PC-9 (cell line): Measurements from ENCODE around the gene ZNF268. TPM values are rescaled to one million over a fixed set of nuclear protein-coding genes. Genes with fewer than 3 reads are reported as not detected.

Experiments
- BruUV-seq: library from RNA; stranded (reverse); fragments of 400-500 nt; replicated peaks from 2 replicates; lab custom pipeline; 2021; lab: Mats Ljungman, UMichigan
- CTCF ChIA-PET: fragments of 300-600 bp; sonication (Branson Sonifier 250); formaldehyde crosslinking; loops from one replicate; lab custom pipeline; 2022; ENCODE audit warnings: antibody characterized with exemption; lab: Charles Lee
- POLR2A ChIA-PET: fragments of 300-600 bp; sonication (Branson Sonifier 250); formaldehyde crosslinking; loops from one replicate; lab custom pipeline; 2022; ENCODE audit warnings: antibody characterized with exemption; ENCODE audit not compliant: unreplicated experiment; lab: Charles Lee
- DNase-seq, 2 experiments: peaks; one replicate each; pipeline versions ENCODE4 v3.0.0 to v3.0.0-alpha.2; 2015 to 2022; ENCODE audit warnings: mixed read lengths in 1 of 2
- H2AFZ ChIP-seq: fragments of 200-600 bp; sonication (generic); 2 replicates; pipeline ENCODE4 v1.8.1; 2017; ENCODE audit warnings: antibody characterized with exemption
- H3F3A ChIP-seq: fragments of 200-600 bp; sonication (generic); 2 replicates; pipeline ENCODE4 v1.8.1; 2017; ENCODE audit warnings: antibody characterized with exemption, mild to moderate bottlenecking, low read depth; ENCODE audit not compliant: insufficient read depth
- H3K27ac ChIP-seq: fragments of 200-600 bp; sonication (generic); 2 replicates; pipeline ENCODE4 v1.6.1; 2016; ENCODE audit warnings: mixed run types
- H3K27me3 ChIP-seq: fragments of 200-600 bp; sonication (generic); 2 replicates; pipeline ENCODE4 v1.6.1; 2016; ENCODE audit warnings: low read depth, mixed run types; ENCODE audit not compliant: insufficient read depth
- H3K36me3 ChIP-seq: fragments of 200-600 bp; sonication (generic); 2 replicates; pipeline ENCODE4 v1.6.1; 2016; ENCODE audit warnings: low read depth, mixed run types
- H3K4me1 ChIP-seq: fragments of 200-600 bp; sonication (generic); replicated peaks from 2 replicates; pipeline ENCODE4 v1.6.1; 2016; ENCODE audit warnings: mixed run types; ENCODE audit not compliant: insufficient read depth
- H3K4me2 ChIP-seq: fragments of 200-600 bp; sonication (generic); 2 replicates; pipeline ENCODE4 v1.6.1; 2017; ENCODE audit warnings: mixed run types
- H3K4me3 ChIP-seq: fragments of 200-600 bp; sonication (generic); 2 replicates; pipeline ENCODE4 v1.6.1; 2016; ENCODE audit warnings: mixed run types
- H3K79me2 ChIP-seq: fragments of 200-600 bp; sonication (generic); 2 replicates; pipeline ENCODE4 v1.6.1; 2017; ENCODE audit warnings: low read depth, mixed run types
- H3K9me2 ChIP-seq: fragments of 200-600 bp; sonication (generic); 2 replicates; pipeline ENCODE4 v1.8.1; 2017; ENCODE audit warnings: mild to moderate bottlenecking; ENCODE audit not compliant: insufficient read depth
- H3K9me3 ChIP-seq: fragments of 200-600 bp; sonication (generic); 2 replicates; pipeline ENCODE4 v1.8.1; 2016; ENCODE audit warnings: low read depth; ENCODE audit not compliant: insufficient read depth
- H4K20me1 ChIP-seq: fragments of 200-600 bp; sonication (generic); 2 replicates; pipeline ENCODE4 v1.8.1; 2017; ENCODE audit not compliant: insufficient read depth
- CTCF ChIP-seq: fragments of 200-600 bp; sonication (generic); conservative IDR thresholded peaks from 2 replicates; pipeline ENCODE4 v1.6.1; 2017; ENCODE audit warnings: mixed run types, antibody characterized with exemption, mild to moderate bottlenecking, moderate library complexity
- EZH2 ChIP-seq: fragments of 200-600 bp; sonication (generic); IDR thresholded peaks from 2 replicates; pipeline ENCODE4 v1.8.0; 2017; ENCODE audit warnings: antibody characterized with exemption, low read depth
- intact Hi-C: fragments of 100-400 bp; cut with micrococcal nuclease; formaldehyde crosslinking; loops from one replicate; pipeline ENCODE4 v1.10.0; 2022; ENCODE audit not compliant: unreplicated experiment
- total RNA-seq: library from RNA; stranded (reverse); gene quantifications from 2 replicates; pipeline ENCODE4 v1.2.3, GENCODE V29; 2021

Gene ZNF268
- total RNA-seq, 1 experiment from 2014 or later = 14.0 TPM

- no peak overlapping the region for H3K27ac ChIP-seq
- H3K4me1 ChIP-seq = no peaks in the 10 kb centered on the region
- no peaks in the 10 kb centered on the region for H4K20me1 ChIP-seq
- TF ChIP-seq CTCF (no peak), EZH2 (no peak)
- H3K79me2 ChIP-seq = no peaks in the 10 kb centered on the region
- H3K36me3 ChIP-seq = no peaks in the 10 kb centered on the region
- H3K27me3 ChIP-seq = no peaks in the 10 kb centered on the region
- H3K4me3 ChIP-seq = no peak overlapping the region
- intact Hi-C loops = no loop called here
- H2AFZ ChIP-seq = no peak overlapping the region
- no peaks in the 10 kb centered on the region for H3F3A ChIP-seq
- ChIA-PET POLR2A (no interaction called here), CTCF (no interaction called here)
- no peak overlapping the region for H3K4me2 ChIP-seq
- H3K9me3 ChIP-seq = no peaks in the 10 kb centered on the region
- H3K9me2 ChIP-seq = no peaks in the 10 kb centered on the region
- no peak for DNase-seq
- no TSS peak for BruUV-seq
Measured at GRCh38 chr12:133233006-133233405, 51.7 kb downstream of the ZNF268 start.

GRCh38 chr12:133233993-133234564 lies 52.8 kb downstream of the ZNF268 start:
- ChIA-PET POLR2A (no interaction called here), CTCF (no interaction called here)
- BruUV-seq = no TSS peak
- no peak overlapping the region for H2AFZ ChIP-seq
- no peak for DNase-seq
- no peak overlapping the region for H3K27ac ChIP-seq
- no peak overlapping the region for H3K4me2 ChIP-seq
- H3F3A ChIP-seq = no peaks in the 10 kb centered on the region
- TF ChIP-seq EZH2 (no peak), CTCF (no peak)
- no peak overlapping the region for H3K4me3 ChIP-seq
- no peaks in the 10 kb centered on the region for H3K4me1 ChIP-seq
- intact Hi-C loops = no loop called here
- H3K9me2 ChIP-seq = no peaks in the 10 kb centered on the region
- H3K36me3 ChIP-seq = no peaks in the 10 kb centered on the region
- no peaks in the 10 kb centered on the region for H4K20me1 ChIP-seq
- H3K9me3 ChIP-seq = no peaks in the 10 kb centered on the region
- no peaks in the 10 kb centered on the region for H3K79me2 ChIP-seq
- H3K27me3 ChIP-seq = no peaks in the 10 kb centered on the region

GRCh38 chr12:133234971-133235370 lies 53.7 kb downstream of the ZNF268 start:
- Histone ChIP-seq H3K4me1 (no peaks in the 10 kb centered on the region), H3K79me2 (no peaks in the 10 kb centered on the region), H3K9me2 (no peaks in the 10 kb centered on the region), H3K4me3 (no peak overlapping the region), H3K27ac (no peak overlapping the region), H3F3A (no peaks in the 10 kb centered on the region), H3K27me3 (no peaks in the 10 kb centered on the region), H4K20me1 (no peaks in the 10 kb centered on the region), H3K9me3 (no peaks in the 10 kb centered on the region), H3K4me2 (no peak overlapping the region), H2AFZ (no peak overlapping the region), H3K36me3 (no peaks in the 10 kb centered on the region)
- BruUV-seq = no TSS peak
- intact Hi-C loops = no loop called here
- DNase-seq = no peak
- CTCF ChIA-PET = no interaction called here
- POLR2A ChIA-PET = no interaction called here
- no peak for TF ChIP-seq EZH2
- no peak for TF ChIP-seq CTCF
